SK-N-SH (cell line): ENCODE measurements around the gene TPM4.

Experiments used
- FOXJ3 ChIP-seq: sonication (generic); formaldehyde crosslinking; IDR thresholded peaks from 2 replicates; pipeline ENCODE4 v1.5.1; 2020; ENCODE audit warnings: mild to moderate bottlenecking, missing genetic modification reagents
- TF ChIP-seq, protein P1 (sequence below): fragments of 200-600 bp; sonication (generic); IDR thresholded peaks from 2 replicates; pipeline ENCODE4 v1.6.1; 2017; ENCODE audit warnings: antibody characterized with exemption, mild to moderate bottlenecking, moderate library complexity

DNA sequence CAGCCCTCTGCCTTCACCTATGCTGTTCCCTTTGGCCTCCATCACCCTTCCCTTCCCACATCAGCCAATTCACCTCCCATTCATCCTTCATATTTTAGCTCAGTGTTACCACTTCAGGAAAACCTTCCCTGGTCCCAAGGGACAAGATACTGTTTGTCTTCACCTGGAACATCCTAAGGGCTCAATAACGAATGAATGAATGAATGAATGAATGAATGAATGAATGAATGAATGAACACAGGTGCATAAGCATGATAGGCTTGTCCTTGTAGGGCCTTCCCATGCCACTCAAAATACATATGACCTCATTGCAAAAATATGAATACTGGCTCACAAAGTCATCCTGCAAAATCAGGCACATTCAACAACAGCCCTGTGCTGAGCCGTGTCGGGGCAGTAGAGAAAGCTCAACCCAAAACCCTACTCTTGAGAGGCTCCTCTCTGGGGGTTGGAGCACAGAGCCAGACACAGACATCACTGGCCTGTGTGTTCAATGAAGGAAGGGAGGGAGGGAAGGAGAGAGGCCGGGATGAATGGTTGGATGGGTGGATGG, 33.7 kb upstream of the TPM4 start:
- TF ChIP-seq, protein P1, sequence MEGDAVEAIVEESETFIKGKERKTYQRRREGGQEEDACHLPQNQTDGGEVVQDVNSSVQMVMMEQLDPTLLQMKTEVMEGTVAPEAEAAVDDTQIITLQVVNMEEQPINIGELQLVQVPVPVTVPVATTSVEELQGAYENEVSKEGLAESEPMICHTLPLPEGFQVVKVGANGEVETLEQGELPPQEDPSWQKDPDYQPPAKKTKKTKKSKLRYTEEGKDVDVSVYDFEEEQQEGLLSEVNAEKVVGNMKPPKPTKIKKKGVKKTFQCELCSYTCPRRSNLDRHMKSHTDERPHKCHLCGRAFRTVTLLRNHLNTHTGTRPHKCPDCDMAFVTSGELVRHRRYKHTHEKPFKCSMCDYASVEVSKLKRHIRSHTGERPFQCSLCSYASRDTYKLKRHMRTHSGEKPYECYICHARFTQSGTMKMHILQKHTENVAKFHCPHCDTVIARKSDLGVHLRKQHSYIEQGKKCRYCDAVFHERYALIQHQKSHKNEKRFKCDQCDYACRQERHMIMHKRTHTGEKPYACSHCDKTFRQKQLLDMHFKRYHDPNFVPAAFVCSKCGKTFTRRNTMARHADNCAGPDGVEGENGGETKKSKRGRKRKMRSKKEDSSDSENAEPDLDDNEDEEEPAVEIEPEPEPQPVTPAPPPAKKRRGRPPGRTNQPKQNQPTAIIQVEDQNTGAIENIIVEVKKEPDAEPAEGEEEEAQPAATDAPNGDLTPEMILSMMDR: no peak
- no peak for TF ChIP-seq FOXJ3 (CRISPR knock-in tag)
